Duodenal mucosa (tissue), 2 donors: Measurements from ENCODE around the gene PLEKHM3.
A peak's percentile ranks its signal among the peaks of the same experiment; 100 is the strongest.
"Not testable (repeated sequence)": the region's sequence is repeated elsewhere in the genome, so short reads cannot be mapped to it uniquely, and the experiment has no call there.

ENCODE experiments used
- H3K27ac ChIP-seq: one replicate; pipeline ENCODE4 v1.7.0; 2013; ENCODE audit warnings: low read depth, low read length
- H3K27me3 ChIP-seq, 2 donors: one replicate each; pipeline ENCODE4 v1.7.0; 2013; ENCODE audit warnings: low read length in 2 of 2, control low read depth in 1 of 2; ENCODE audit not compliant: insufficient read depth in 2 of 2, control insufficient read depth in 1 of 2
- H3K36me3 ChIP-seq, 2 donors: one replicate each; pipeline ENCODE4 v1.7.0; 2013; ENCODE audit warnings: low read length in 2 of 2, control low read depth in 1 of 2; ENCODE audit not compliant: insufficient read depth in 2 of 2, control insufficient read depth in 1 of 2
- H3K4me1 ChIP-seq, 2 donors: one replicate each; pipeline ENCODE4 v1.7.0; 2013; ENCODE audit warnings: low read length in 2 of 2, control low read depth in 1 of 2; ENCODE audit not compliant: insufficient read depth in 2 of 2, control insufficient read depth in 1 of 2
- H3K4me3 ChIP-seq, 2 donors: one replicate each; pipeline ENCODE4 v1.7.0; 2013; ENCODE audit warnings: low read length in 2 of 2, low read depth in 1 of 2
- H3K9ac ChIP-seq, 2 donors: one replicate each; pipeline ENCODE4 v1.7.0; 2013; ENCODE audit warnings: low read length in 2 of 2, low read depth in 1 of 2
- H3K9me3 ChIP-seq, 2 donors: one replicate each; pipeline ENCODE4 v1.7.0; 2013; ENCODE audit warnings: low read length in 2 of 2, control low read depth in 1 of 2; ENCODE audit not compliant: control insufficient read depth in 1 of 2

PLEKHM3 gene

DNA sequence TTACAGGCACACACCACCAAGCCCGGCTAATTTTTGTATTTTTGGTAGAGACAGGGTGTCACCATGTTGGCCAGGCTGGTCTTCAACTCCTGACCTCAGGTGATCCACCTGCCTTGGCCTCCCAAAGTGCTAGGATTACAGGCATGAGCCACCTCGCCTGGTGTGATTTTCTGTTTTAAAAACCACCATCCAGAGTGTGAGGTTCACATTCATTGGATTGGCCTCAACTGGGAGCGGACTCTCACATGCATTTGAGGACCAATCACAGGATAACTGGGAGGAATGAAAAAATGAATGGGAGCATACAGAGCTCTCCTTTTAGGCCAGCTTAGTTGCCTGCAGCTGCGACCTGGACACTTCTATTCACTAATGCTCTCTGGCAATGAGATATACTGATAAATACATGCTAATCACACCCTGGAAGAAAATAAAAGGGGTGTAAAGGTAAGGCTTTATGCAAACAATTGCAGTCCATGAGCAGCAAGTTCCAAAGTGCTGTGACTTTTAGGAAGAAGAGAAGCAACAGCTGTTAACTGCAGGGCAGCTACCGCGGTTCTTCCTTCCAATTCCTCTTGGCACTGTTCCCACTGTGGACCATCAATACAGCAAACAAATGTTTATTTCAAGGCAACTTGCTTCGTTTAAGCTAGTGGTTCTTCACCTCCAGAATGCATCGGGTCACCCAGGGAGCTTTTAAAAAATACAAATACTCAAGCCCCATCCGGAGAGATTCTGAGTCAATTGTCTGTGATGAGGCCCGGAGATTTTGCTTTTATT, 206.1 kb downstream of the PLEKHM3 start:
- no peaks in the 10 kb centered on the region for H3K27me3 ChIP-seq
- peak overlapping the region; percentile 57 for H3K27ac ChIP-seq
- H3K36me3 ChIP-seq: no peaks in the 10 kb centered on the region
- H3K4me3 ChIP-seq: peak overlapping the region; percentile 28 to 38
- peak overlapping the region; percentile 40 to 49 for H3K9ac ChIP-seq
- H3K4me1 ChIP-seq: peaks cover 28 to 29% of the 10 kb centered on the region in 2 donors
- no peaks in the 10 kb centered on the region for H3K9me3 ChIP-seq

DNA sequence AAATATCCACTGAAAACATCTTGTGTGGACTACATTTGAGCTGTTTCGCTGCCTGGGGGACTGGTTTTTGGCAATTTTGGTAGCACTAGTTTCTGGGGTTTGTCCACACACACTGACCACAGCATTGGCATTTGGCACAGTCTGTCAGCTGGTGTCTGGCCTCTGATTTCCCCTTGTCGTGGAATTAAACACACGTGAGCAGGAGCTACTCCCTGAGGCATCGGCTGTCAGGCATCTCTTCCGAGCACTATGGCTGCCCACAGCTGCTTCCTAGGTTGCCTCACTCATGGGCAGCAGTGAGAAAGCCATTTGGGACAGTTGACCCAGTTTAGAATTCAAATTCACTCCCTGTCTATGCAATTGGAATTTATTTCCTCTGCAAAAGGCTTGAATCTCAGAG, 208.8 kb downstream of the PLEKHM3 start:
- no peak overlapping the region for H3K27ac ChIP-seq
- no peaks in the 10 kb centered on the region for H3K36me3 ChIP-seq
- H3K27me3 ChIP-seq: no peaks in the 10 kb centered on the region
- H3K9me3 ChIP-seq: no peaks in the 10 kb centered on the region
- H3K4me3 ChIP-seq: no peak overlapping the region
- H3K4me1 ChIP-seq: peaks cover 28 to 36% of the 10 kb centered on the region in 2 donors
- H3K9ac ChIP-seq: no peak overlapping the region

DNA sequence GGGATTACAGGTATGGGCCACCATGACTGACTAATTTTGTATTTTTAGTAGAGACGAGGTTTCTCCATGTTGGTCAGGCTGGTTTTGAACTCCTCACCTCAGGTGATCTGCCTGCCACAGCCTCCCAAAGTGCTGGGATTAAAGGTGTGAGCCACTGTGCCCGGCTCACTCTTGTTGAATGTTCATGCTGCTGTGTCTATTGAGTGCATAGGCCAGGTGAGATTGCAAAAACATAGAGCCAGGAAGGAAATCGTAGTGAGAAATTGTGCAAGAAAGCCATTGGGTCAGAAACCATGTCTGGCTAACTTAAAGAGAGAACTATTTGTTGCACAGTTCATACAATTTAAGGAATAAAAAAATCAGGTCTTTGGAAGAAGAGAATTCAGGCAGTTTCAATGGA, 210.1 kb downstream of the PLEKHM3 start:
- H3K4me1 ChIP-seq: peaks cover 31 to 41% of the 10 kb centered on the region in 2 donors
- no peak overlapping the region for H3K4me3 ChIP-seq
- H3K36me3 ChIP-seq: no peaks in the 10 kb centered on the region
- H3K27me3 ChIP-seq: no peaks in the 10 kb centered on the region
- H3K27ac ChIP-seq: no peak overlapping the region
- H3K9ac ChIP-seq: no peak overlapping the region
- no peaks in the 10 kb centered on the region for H3K9me3 ChIP-seq

DNA sequence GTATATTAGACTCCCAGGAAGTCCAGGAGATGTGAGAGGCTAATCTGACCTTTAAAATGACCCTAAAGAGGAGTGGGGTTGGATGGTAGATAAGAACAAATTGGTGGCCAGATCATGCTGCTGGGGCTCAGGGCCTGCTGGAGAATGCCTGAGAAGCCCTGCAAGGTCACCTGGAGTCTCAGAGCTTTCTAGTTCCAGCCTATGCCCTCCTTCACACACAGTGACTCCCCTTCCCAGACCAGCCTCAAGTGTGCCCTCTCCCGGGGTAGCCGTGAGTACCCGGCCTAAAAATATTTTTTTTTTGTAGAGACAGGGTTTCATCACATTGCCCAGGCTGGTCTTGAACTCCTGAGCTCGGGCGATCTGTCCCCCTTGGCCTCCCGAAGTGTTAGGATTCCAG, 211.4 kb downstream of the PLEKHM3 start:
- H3K4me3 ChIP-seq: no peak overlapping the region
- H3K9ac ChIP-seq: no peak overlapping the region
- H3K27ac ChIP-seq: no peak overlapping the region
- H3K27me3 ChIP-seq: no peaks in the 10 kb centered on the region
- no peaks in the 10 kb centered on the region for H3K9me3 ChIP-seq
- H3K4me1 ChIP-seq: peaks cover 26 to 36% of the 10 kb centered on the region in 2 donors
- H3K36me3 ChIP-seq: no peaks in the 10 kb centered on the region

DNA sequence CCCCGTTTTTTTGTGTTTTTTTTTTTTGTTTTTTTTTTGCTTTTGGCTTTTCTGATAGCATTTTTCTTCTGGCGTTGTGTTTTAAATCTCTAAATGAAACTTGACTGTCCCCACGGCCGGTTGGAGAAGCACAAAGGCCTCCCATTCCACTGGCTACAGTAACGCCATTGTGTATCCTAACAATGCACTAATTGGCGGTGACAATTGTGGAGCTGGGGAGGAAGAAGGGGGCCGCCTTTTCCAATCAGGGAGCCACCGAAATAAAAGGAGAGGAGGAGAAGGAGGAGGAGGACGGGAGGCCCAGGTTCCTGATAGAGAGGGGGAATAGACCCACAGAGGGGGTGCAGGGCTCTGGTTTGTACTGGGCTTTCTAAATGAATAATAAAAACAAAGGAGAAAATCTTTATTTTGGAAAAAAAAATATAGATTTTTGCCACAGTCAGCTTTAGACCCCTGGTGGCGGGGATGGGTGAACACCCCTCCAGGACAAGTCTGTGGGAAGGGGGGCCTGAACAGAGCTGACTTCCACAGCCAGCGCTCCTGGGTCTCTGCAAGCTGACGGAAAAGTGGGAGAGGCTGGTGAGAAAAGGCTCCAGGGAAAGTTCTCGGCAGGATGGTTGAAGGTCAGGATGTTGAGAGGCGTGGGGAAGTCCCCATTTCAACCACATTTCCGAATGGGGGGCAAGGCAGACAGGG, 212.0 kb downstream of the PLEKHM3 start:
- Histone ChIP-seq H3K36me3 (no peaks in the 10 kb centered on the region), H3K4me3 (no peak overlapping the region), H3K27me3 (no peaks in the 10 kb centered on the region), H3K27ac (no peak overlapping the region), H3K4me1 (peaks cover 23 to 34% of the 10 kb centered on the region in 2 donors), H3K9ac (no peak overlapping the region), H3K9me3 (no peaks in the 10 kb centered on the region)

DNA sequence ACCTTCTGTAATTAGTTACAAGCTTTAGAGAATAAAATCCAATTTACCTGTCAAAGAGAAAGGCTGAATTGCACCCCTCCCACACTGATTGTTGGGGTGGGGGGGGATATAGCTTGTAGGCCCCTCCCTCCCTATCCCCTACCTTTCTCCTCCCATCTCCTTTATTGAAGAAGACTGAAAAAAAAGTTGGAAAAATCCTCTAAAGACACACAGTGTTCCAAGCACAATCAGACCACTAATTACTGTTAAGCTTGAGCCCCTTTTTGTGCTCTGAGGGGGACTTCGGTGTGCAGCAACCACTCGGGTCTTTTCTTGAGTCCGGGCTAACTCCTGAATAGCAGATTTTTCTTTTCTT, 212.6 kb downstream of the PLEKHM3 start:
- Histone ChIP-seq H3K4me3 (no peak overlapping the region), H3K4me1 (peaks cover 19 to 30% of the 10 kb centered on the region in 2 donors), H3K9ac (no peak overlapping the region), H3K36me3 (no peaks in the 10 kb centered on the region), H3K27ac (no peak overlapping the region), H3K27me3 (no peaks in the 10 kb centered on the region), H3K9me3 (no peaks in the 10 kb centered on the region)

DNA sequence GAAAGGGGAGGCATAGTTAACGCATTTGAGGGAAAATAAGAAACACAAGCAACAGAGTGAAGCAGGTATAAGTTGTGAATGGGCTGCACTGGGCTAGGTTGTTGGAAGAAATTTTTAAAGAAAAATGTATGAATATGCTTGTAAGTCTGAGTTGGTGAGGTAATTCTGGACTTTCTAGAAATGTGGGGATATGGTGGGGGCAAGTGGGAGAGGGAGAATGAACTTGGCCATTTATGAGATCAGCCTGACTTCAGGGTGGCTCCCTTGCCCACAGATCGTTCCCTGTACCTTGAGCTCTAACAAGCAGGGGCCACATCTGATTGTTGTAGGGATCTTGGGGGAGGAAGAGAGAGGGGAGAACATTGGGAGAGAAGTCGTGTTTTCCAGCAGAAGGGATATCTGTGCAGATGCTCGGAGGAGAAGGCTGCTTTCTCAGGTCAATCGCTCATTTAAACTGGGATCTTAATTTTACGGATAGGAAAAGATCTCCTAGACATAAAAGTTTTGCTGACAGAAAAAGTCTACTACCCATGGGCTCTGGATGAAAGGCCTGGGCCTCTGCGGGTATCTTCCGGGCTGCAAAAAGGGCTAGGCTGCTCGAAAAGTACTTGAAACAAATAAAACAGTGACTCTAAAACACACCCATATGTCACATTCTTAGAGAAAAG, 213.1 kb downstream of the PLEKHM3 start:
- Histone ChIP-seq H3K4me3 (no peak overlapping the region), H3K9me3 (no peaks in the 10 kb centered on the region), H3K27ac (no peak overlapping the region), H3K36me3 (no peaks in the 10 kb centered on the region), H3K27me3 (no peaks in the 10 kb centered on the region), H3K9ac (no peak overlapping the region), H3K4me1 (peaks cover 14 to 27% of the 10 kb centered on the region in 2 donors)

DNA sequence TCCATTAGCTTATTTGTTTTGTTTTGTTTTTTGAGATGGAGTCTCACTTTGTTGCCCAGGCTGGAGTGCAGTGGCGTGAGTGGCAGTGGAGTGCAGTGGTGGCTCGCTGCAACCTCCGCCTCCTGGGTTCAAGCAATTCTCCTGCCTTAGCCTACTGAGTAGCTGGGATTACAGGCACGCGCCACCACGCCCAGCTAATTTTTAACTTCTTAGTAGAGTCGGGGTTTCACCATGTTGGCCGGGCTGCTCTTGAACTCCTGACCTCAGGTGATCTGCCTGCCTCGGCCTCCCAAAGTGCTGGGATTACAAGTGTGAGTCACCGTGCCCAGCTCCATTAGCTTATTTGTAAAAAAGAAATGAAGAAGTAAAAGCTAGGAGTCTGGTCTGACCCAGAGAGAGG, 213.7 kb downstream of the PLEKHM3 start:
- H3K9ac ChIP-seq: not testable (repeated sequence)

DNA sequence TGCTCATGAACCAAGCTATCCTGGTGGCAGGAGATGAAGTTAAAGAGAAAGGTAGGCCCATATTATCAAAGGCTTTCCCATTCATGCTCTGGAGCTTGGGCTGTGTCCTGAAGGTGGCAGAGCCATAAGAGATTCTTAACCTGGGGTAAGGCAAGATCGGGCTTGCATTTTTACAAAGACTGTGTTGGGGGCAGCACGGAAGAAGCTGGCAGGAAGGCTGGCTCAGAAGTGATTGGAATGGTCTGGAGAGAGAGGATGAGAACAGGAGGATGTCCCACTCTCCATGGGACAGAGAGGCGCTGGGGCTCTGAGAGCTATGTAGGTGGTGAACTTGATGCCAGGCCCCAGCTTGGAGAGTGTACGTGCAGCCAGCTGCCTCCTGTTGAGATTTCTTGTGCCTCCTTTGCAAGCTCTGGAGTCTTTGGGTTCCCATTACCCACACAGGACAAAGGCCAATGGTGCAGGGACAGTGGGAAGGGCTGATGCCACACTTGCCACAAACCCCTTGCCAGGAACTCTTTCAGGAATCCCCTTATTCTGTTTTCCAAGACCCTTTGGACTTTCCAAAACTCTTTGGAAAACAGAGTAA, 215.0 kb downstream of the PLEKHM3 start:
- Histone ChIP-seq H3K4me3 (peak overlapping the region; percentile 48 to 50), H3K36me3 (no peaks in the 10 kb centered on the region), H3K9ac (peak overlapping the region in 1 of 2 donors; percentile 27), H3K4me1 (peaks cover 7 to 29% of the 10 kb centered on the region in 2 donors), H3K9me3 (no peaks in the 10 kb centered on the region), H3K27me3 (no peaks in the 10 kb centered on the region), H3K27ac (peak overlapping the region; percentile 33)

More for the DNA sequence above, 213.7 kb downstream of the PLEKHM3 start:
- H3K27ac ChIP-seq, H3K36me3 ChIP-seq, H3K9me3 ChIP-seq, H3K27me3 ChIP-seq, H3K4me3 ChIP-seq: not testable (repeated sequence)
- peaks cover 9 to 22% of the 10 kb centered on the region in 2 donors for H3K4me1 ChIP-seq

DNA sequence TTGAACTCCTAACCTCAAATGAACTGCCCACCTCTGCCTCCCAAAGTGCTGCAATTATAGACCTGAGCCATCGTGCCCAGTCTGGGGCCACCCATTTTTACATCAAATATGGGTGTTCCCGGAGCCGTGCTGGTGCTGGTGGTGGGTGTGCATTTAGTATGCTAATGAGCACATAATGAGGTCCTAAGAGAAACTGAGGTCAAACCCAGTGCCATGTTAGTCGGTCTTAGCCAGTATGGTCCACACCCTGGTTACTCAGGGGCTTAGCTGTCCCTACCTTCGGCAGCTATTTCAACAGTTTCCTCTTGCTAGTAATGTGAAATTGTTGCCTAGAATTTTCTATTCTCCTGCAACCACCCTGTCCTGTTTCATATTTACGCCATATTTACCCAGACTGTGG, 217.2 kb downstream of the PLEKHM3 start:
- peaks cover 7 to 23% of the 10 kb centered on the region in 2 donors for H3K4me1 ChIP-seq
- H3K27me3 ChIP-seq: no peaks in the 10 kb centered on the region
- no peak overlapping the region for H3K27ac ChIP-seq
- no peaks in the 10 kb centered on the region for H3K9me3 ChIP-seq
- H3K36me3 ChIP-seq: no peaks in the 10 kb centered on the region
- H3K9ac ChIP-seq: no peak overlapping the region
- H3K4me3 ChIP-seq: no peak overlapping the region
